Upper lobe of left lung (tissue), 6 donors: ENCODE results near the gene GRIK1. TPM values are rescaled to one million over a fixed set of nuclear protein-coding genes. Genes with fewer than 3 reads are reported as not detected.
A peak's percentile ranks its signal among the peaks of the same experiment; 100 is the strongest.

Experiments
- ATAC-seq, 2 donors: fragments of 200-7000 bp; cut with Tn5 transposase; one replicate each; pipeline ENCODE4 v1.9.1; 2022; ENCODE audit warnings: mild to moderate bottlenecking in 2 of 2, moderate library complexity in 2 of 2; ENCODE audit not compliant: low FRiP score in 2 of 2
- DNase-seq, 2 donors: peaks; one replicate each; pipeline ENCODE4 v3.0.0-alpha.2; 2019 to 2020
- H3K27ac ChIP-seq, 4 donors: fragments of 200-600 bp; sonication (generic); one replicate each; pipeline ENCODE4 v1.5.1; 2016 to 2019
- H3K27me3 ChIP-seq, 4 donors: fragments of 200-600 bp; sonication (generic); one replicate each; pipeline ENCODE4 v1.5.1; 2017 to 2019
- H3K36me3 ChIP-seq, 4 donors: fragments of 200-600 bp; sonication (generic); one replicate each; pipeline ENCODE4 v1.5.1; 2016 to 2019
- H3K4me1 ChIP-seq, 4 donors: fragments of 200-600 bp; sonication (generic); one replicate each; pipeline ENCODE4 v1.5.1; 2018 to 2019
- H3K4me3 ChIP-seq, 4 donors: fragments of 200-600 bp; sonication (generic); one replicate each; pipeline ENCODE4 v1.5.1; 2017 to 2019; ENCODE audit warnings: mild to moderate bottlenecking in 2 of 4, moderate library complexity in 1 of 4
- H3K9me3 ChIP-seq, 4 donors: fragments of 200-600 bp; sonication (generic); one replicate each; pipeline ENCODE4 v1.5.1; 2018 to 2019
- CTCF ChIP-seq, 6 experiments: fragments of 450-650 bp in 4 of 6; fragments of 200-600 bp in 2 of 6; sonication (generic) in 2 of 6; IDR thresholded peaks; one replicate each; pipeline ENCODE4 v1.5.1; 2016 to 2019; ENCODE audit warnings: antibody characterized with exemption in 6 of 6
- EP300 ChIP-seq, 4 donors: sonication (generic); formaldehyde crosslinking; IDR thresholded peaks; one replicate each; pipeline ENCODE4 v1.5.1; 2017; ENCODE audit warnings: antibody characterized with exemption in 4 of 4, control low read depth in 2 of 4
- POLR2A ChIP-seq, 4 donors: fragments of 450-650 bp; IDR thresholded peaks; one replicate each; pipeline ENCODE4 v1.5.1; 2016 to 2017; ENCODE audit warnings: antibody characterized with exemption in 4 of 4, mild to moderate bottlenecking in 2 of 4
- POLR2AphosphoS5 ChIP-seq, 2 donors: sonication (generic); formaldehyde crosslinking; IDR thresholded peaks; one replicate each; pipeline ENCODE4 v1.5.1; 2017; ENCODE audit warnings: antibody characterized with exemption in 2 of 2
- WGBS, 2 donors: methylation state at CpG; one replicate each; pipeline ENCODE4 v1.1.5; 2017 to 2018; 5-methylcytosine and 5-hydroxymethylcytosine counted together
- total RNA-seq, 6 donors: library from RNA; depleted of rRNA in 4 of 6; stranded (reverse); fragments of >200 nt in 4 of 6; gene quantifications; one replicate each; pipeline versions ENCODE4 v1.1.0 to v1.2.1, GENCODE V29; 2016 to 2021
- donor health status: DM: no; HTN: no; CAD: no; lungs with moderate emphysema.
- donor health status: DM: no; HTN: yes; CAD: no; lungs with severe emphysema.

Gene GRIK1
- total RNA-seq, 6 donors from 2014 or later = 0.15 TPM; not detected in 5

- WGBS, 2 donors = 86 to 94% methylated on average over 6 of the region's 6 CpGs
- Histone ChIP-seq H3K4me1 (no peaks in the 10 kb centered on the region), H3K27me3 (no peaks in the 10 kb centered on the region), H3K9me3 (no peaks in the 10 kb centered on the region), H3K27ac (no peak overlapping the region), H3K4me3 (no peak overlapping the region), H3K36me3 (no peaks in the 10 kb centered on the region)
- ATAC-seq (no peak), DNase-seq (peak in 1 of 2 donors; percentile 8)
- TF ChIP-seq POLR2A (IDR thresholded peaks at IDR 0.05) = no peak
- no peak for TF ChIP-seq CTCF (IDR thresholded peaks at IDR 0.05)
Observed at GRCh38 chr21:29892379-29892778, 47.4 kb downstream of the GRIK1 start.

- H3K27me3 ChIP-seq = no peaks in the 10 kb centered on the region
- no peaks in the 10 kb centered on the region for H3K9me3 ChIP-seq
- no peaks in the 10 kb centered on the region for H3K36me3 ChIP-seq
- 55 to 61% methylated on average over 2 of the region's 2 CpGs for WGBS, 2 donors
- H3K4me1 ChIP-seq = no peaks in the 10 kb centered on the region
- DNase-seq (no peak), ATAC-seq (no peak)
- H3K4me3 ChIP-seq = no peak overlapping the region
- TF ChIP-seq CTCF (IDR thresholded peaks at IDR 0.05) (no peak), EP300 (IDR thresholded peaks at IDR 0.05) (no peak), POLR2A (IDR thresholded peaks at IDR 0.05) (no peak), POLR2AphosphoS5 (IDR thresholded peaks at IDR 0.05) (no peak)
- H3K27ac ChIP-seq = no peak overlapping the region
Observed at GRCh38 chr21:29888437-29888836, 51.4 kb downstream of the GRIK1 start.

GRCh38 chr21:29887313-29888009 is 52.3 kb downstream of the GRIK1 start:
- H3K4me3 ChIP-seq = no peak overlapping the region
- H3K27ac ChIP-seq = no peak overlapping the region
- no peaks in the 10 kb centered on the region for H3K4me1 ChIP-seq
- no peaks in the 10 kb centered on the region for H3K27me3 ChIP-seq
- H3K36me3 ChIP-seq = no peaks in the 10 kb centered on the region
- H3K9me3 ChIP-seq = no peaks in the 10 kb centered on the region
- ATAC-seq (no peak), DNase-seq (no peak)
- TF ChIP-seq EP300 (IDR thresholded peaks at IDR 0.05) = no peak
- TF ChIP-seq POLR2AphosphoS5 (IDR thresholded peaks at IDR 0.05) = no peak
- no peak for TF ChIP-seq CTCF (IDR thresholded peaks at IDR 0.05)
- no peak for TF ChIP-seq POLR2A (IDR thresholded peaks at IDR 0.05)

- H3K4me1 ChIP-seq = no peaks in the 10 kb centered on the region
- TF ChIP-seq CTCF (IDR thresholded peaks at IDR 0.05) (no peak), EP300 (IDR thresholded peaks at IDR 0.05) (no peak), POLR2AphosphoS5 (IDR thresholded peaks at IDR 0.05) (no peak), POLR2A (IDR thresholded peaks at IDR 0.05) (no peak)
- H3K27me3 ChIP-seq = no peaks in the 10 kb centered on the region
- no peaks in the 10 kb centered on the region for H3K9me3 ChIP-seq
- H3K36me3 ChIP-seq = no peaks in the 10 kb centered on the region
- no peak for ATAC-seq
- H3K27ac ChIP-seq = no peak overlapping the region
- 38 to 45% methylated on average over 1 of the region's 1 CpG for WGBS, 2 donors
- no peak for DNase-seq
- no peak overlapping the region for H3K4me3 ChIP-seq
Observed at GRCh38 chr21:29885491-29885890, 54.3 kb downstream of the GRIK1 start.

GRCh38 chr21:29875873-29876272 is 63.9 kb downstream of the GRIK1 start:
- no peak for ATAC-seq
- no peaks in the 10 kb centered on the region for H3K27me3 ChIP-seq
- H3K27ac ChIP-seq = no peak overlapping the region
- DNase-seq = no peak
- H3K4me1 ChIP-seq = no peaks in the 10 kb centered on the region
- H3K4me3 ChIP-seq = no peak overlapping the region
- no peaks in the 10 kb centered on the region for H3K36me3 ChIP-seq
- no peaks in the 10 kb centered on the region for H3K9me3 ChIP-seq
- TF ChIP-seq CTCF (IDR thresholded peaks at IDR 0.05) (no peak), POLR2A (IDR thresholded peaks at IDR 0.05) (no peak), POLR2AphosphoS5 (IDR thresholded peaks at IDR 0.05) (no peak), EP300 (IDR thresholded peaks at IDR 0.05) (no peak)
- 64 to 74% methylated on average over 1 of the region's 1 CpG for WGBS, 2 donors
